NCI-H82 treated with DMSO at 0.1 percent for 48 hours (cell line): Measurements from ENCODE around the gene VTCN1.

Source experiments
- DNase-seq: peaks from one replicate; lab custom pipeline; 2025; ENCODE audit not compliant: unreplicated experiment; lab: John Stamatoyannopoulos, UW

The VTCN1 gene

DNA sequence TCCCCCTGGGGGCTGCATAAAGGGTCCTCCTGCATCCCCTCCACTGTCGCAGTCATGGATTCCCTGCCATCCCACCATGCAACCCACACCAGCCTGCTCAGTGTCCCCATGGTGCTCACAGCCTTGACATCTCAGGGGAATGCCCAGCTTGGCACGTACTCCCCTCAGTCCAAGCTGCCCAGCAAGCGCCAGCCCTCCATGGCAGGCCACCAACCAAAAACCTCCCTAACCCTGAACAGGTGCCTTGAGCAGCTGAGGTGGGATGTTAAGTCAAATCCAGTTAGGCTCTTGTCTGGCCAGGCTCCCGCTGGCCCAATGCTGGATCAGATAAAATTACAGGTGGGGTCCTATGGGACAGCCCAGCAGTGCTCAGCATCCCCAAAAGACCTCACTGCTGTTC, 341 bp downstream of the VTCN1 start:
- DNase-seq = no peak

GRCh38 chr1:117209094-117209493, 1.6 kb downstream of the VTCN1 start:
- no peak for DNase-seq

DNA sequence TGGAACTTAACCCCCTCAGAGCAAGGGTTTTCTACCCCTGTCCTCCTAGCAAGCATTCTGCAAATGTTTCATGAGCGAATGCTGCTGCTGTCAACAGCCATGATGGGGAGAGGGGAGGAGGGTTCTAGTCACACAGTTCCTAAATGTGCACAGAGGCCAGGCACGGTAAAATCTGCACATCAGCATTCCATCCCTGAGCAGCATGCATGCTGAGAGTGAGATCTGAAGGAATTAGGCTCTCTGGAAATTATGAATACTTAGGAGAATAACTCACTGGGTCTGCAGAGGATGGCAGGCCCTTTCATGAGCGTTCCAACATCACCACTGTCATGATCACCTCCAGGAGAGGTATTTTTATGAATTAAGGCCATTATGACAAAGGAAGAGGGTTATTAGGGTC, 2.1 kb downstream of the VTCN1 start:
- no peak for DNase-seq

GRCh38 chr1:117205368-117205767, 5.4 kb downstream of the VTCN1 start:
- DNase-seq = no peak

DNA sequence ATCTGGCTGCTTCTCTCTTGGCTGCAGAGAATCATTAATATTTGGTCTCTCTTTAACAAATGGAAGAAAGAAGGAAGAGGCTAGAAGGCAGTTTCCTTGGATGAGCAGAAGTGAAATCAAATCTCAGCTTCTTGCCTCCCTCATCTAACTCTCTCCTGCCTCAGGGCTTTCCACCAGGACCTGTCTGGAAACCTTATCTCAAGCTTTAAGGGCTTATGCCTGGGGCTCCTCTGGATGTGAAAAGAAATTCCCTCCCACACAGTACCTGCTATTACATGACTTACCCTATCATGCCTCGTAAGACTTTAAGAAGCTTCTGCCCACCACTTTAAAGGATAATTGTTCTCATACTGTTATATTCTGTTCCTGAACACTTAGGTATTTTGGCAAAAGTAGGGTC, 8.9 kb downstream of the VTCN1 start:
- no peak for DNase-seq

GRCh38 chr1:117198097-117198496, 12.6 kb downstream of the VTCN1 start:
- DNase-seq = no peak

DNA sequence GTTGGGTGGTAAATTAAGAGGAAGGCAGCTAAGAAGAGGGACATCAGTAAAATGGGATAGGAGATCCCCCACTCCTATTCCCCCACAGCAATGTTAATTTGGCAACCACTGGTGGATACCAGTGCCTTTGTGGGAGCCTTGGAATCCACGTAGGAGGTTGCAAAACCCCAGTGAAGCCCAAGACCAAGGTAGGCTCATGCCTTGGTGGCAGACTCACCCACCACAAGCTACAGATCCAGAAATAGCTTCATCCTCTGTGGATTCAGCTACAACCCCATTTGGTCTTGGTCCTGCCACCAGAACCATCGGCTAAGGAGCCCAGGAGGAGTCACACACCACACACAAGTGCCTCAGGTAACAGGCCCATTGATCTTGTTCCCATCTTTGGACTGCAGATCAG, 21.0 kb downstream of the VTCN1 start:
- no peak for DNase-seq

GRCh38 chr1:117188816-117189437, 21.8 kb downstream of the VTCN1 start:
- DNase-seq = no peak

DNA sequence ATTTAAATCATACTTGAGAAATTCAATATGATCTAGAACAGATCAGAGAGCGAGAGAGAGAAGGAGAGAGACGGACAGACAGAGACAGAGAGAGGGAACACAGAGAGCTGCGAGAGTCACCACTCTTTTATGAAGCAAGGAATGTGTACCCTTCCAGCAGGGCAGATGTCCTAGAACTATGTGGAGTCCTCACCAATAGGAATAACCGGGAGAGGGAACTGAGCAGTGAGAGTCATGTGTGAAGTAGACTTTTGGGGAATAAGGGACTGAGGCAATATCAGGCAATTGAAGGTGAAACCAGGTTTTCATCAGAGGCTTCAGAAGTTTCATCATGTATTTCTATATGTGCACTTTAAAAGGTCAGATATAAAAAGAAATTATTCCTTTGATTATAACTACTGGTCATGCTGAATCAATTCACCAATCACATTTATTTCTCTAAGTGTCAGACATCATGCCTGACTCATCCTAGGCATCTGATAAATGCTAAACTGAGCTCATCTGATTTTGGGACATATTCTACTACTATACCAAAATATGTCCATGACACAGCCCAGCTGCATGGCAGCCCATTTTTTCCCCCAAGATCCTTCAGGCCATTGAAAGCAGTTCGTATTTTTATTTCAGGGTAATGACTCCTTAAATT, 22.4 kb downstream of the VTCN1 start:
- no peak for DNase-seq

- no peak for DNase-seq
These were observed 27.6 kb downstream of the VTCN1 start for GRCh38 chr1:117183112-117183511.

DNA sequence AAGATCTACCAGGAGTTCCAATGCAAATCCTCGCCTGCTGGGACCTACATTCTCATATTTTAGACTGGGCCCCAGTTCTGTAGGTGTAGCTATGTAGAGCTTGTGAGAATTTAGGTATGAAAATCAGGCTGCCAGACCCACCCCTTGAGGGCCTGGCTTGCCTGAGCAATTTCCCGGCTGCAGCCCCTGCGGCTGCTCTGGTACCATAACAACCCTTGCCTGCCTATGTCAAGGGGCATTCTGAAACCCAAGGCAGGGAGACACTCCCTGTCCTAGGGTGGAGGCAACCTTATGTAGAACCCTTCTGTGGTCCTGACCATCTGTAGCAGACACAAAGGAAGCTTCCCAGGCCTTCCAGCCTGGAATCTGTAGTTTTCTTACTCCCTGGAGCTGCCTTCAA, 28.4 kb downstream of the VTCN1 start:
- DNase-seq = no peak

GRCh38 chr1:117181630-117182041, 29.1 kb downstream of the VTCN1 start:
- no peak for DNase-seq

DNA sequence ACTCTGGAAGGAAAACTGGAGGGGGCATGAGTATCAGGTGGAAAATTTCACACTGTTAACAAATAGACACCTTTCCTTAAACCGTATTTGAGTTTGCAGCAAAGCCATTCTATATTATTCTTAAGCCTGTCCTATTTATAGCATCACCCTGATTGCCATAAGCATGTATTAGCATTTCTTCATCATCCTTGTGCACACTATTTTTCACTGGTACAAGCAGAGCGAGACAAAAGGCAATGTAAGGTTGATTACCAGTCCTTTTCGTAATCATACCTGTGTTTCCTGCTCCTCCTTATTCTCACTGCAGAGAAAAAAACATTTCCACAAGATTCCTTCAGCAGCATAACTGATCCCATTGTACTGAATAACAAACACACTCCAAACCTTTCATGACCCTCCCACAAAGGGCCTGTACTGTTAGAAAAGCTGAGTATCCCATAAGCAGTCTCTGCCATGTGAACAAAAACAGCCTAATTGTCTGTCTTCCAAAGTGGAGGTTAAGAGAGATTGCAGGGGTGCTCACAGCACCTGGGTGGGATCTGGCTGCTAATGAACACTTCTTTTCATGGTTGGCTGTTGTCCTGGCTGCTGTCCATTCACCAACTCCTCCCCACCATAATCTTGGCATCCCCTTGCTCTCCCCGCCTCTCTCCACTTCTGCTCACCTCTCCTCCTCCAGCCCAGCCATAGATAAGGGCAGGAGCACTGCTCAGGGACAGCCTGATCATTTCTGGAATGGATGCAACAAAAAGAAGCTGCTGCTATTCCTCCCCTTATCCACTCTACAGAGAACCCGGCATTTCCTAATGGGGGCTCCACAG, 30.4 kb downstream of the VTCN1 start:
- DNase-seq = no peak

DNA sequence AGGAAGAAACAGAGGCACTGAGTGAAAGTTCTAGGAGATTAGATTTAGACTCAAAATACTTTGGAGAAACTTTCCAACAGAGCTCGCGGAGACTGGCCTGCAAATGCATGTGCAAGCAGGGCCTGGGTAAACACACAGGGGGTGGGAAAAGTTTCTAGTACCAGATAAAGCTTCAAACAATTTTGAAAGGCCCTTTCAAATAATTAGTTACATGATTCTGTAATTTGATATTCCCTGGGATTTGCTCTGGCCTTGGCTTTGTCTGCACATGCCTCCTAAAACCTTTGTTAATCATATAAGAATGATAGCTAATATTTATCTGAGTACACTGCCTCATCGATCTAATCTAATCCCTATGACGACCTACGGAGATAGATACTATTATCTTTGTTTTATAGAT, 31.3 kb downstream of the VTCN1 start:
- peak; percentile 79 for DNase-seq

- DNase-seq = no peak
These were observed 32.0 kb downstream of the VTCN1 start for GRCh38 chr1:117178756-117179155.

GRCh38 chr1:117177376-117177775, 33.4 kb downstream of the VTCN1 start:
- DNase-seq = no peak

DNA sequence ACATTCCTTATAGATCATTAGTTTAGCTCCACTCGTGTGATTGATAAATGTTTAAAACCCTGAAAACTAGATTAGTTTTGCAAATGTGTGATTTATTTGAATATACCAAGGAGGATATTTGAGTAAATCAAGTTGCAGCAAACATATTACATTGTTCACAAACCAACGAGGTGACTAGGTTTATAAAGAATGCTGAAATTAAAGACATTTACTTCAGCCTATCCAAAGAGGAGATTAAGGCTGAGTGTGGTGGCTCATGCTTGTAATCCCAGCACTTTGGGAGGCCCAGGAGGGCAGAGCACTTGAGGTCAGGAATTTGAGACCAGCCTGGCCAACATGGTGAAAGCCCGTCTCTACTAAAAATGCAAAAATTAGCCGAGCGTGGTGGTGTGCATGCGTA, 34.1 kb downstream of the VTCN1 start:
- no peak for DNase-seq

DNA sequence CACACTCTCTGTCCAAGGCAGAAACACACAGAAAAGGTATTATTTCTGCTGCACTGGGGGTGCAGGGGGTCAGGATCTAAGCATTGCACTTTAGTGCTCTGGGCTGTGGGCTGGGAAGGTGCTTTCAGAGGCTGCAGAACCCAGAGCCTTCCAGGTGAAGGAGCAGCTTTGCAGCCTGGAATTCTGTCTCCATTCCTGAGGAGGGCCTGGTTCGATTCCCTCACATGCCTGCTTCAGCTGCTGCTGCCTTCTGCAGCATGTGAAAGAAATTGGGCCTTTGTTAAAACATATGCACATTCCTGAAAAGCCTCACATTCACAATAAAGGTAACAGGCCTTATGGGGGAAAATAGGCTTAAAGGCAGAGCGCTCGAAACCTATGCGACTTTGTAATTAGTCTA, 35.9 kb downstream of the VTCN1 start:
- DNase-seq = no peak

DNA sequence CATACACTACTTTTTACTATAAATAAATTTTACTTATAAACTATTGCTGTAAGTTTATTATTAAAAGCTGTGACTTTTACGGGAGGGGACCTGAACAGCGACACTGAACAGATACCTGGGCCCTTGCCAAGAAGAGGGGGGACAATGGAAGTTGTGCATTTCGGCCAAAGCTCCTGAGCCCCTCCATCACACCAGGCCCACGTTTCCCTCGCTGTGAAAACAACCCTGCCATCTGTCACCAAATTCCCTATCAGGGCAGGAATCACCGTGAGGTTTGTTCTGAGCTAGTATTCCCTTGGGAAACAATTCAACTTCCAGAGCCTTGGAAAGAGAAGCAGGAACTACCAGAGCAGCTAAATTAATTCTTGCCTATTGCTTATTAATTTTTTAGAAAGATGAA, 37.0 kb downstream of the VTCN1 start:
- peak; percentile 88 for DNase-seq

GRCh38 chr1:117173006-117173405, 37.7 kb downstream of the VTCN1 start:
- DNase-seq = no peak

DNA sequence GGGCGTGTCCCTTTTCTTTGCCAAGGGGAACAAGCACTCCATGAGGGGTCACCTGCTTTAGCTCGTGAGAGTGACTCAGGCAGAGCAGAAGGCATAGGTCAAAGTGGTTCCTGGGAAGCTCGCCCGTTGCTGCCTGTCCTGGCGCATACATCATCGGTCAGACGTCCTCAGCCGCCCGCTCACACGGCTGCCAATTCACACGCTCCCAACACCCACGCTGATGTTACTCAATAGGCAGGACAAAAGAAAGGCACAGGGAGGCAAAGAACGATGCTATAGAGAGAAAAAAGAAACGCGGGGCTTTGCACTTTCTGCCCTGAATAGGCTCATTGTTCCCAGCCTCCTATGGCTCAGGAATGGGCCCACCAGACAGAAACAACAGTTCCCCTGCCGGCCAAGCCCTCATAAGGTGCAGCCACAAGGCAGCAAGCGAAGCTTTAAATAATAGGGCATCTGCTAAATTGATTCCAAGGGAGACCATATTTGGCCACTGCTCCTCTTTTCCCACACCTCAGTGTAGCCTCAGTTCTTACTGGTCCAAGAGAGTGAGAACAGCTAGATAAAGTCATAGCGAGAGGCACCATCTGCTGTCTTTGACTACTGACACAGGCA, 38.7 kb downstream of the VTCN1 start:
- DNase-seq = no peak
